MCF 10A (cell line): ENCODE results near the gene PIEZO1. TPM values are rescaled to one million over a fixed set of nuclear protein-coding genes. Genes with fewer than 3 reads are reported as not detected.

ENCODE experiments used
- BruUV-seq: library from RNA; stranded (reverse); fragments of 400-500 nt; replicated peaks from 2 replicates; lab custom pipeline; 2021; lab: Mats Ljungman, UMichigan
- CTCF ChIA-PET: fragments of 300-600 bp; sonication (Branson Sonifier 250); formaldehyde crosslinking; extraction: SDS; loops from one replicate; lab custom pipeline; 2021; ENCODE audit warnings: antibody characterized with exemption, inconsistent platforms; lab: Yijun Ruan, JAX
- POLR2A ChIA-PET: fragments of 300-600, 350-650 bp; sonication (Branson Sonifier 250); formaldehyde crosslinking; extraction: SDS; loops from one replicate; lab custom pipeline; 2020; ENCODE audit warnings: antibody characterized with exemption, inconsistent platforms; lab: Yijun Ruan, JAX
- DNase-seq: peaks from one replicate; pipeline ENCODE4 v3.0.0-alpha.2; 2018; ENCODE audit not compliant: unreplicated experiment
- H3K27ac Mint-ChIP-seq: one replicate; pipeline ENCODE4 v1.8.0; 2022; ENCODE audit warnings: mild to moderate bottlenecking, low read depth, mixed read lengths; ENCODE audit not compliant: unreplicated experiment
- H3K27me3 Mint-ChIP-seq: one replicate; pipeline ENCODE4 v1.8.0; 2022; ENCODE audit warnings: mixed read lengths; ENCODE audit not compliant: insufficient read depth, unreplicated experiment
- H3K36me3 Mint-ChIP-seq: one replicate; pipeline ENCODE4 v1.8.0; 2022; ENCODE audit warnings: mild to moderate bottlenecking, moderate library complexity, mixed read lengths; ENCODE audit not compliant: insufficient read depth, unreplicated experiment
- H3K4me1 Mint-ChIP-seq: one replicate; pipeline ENCODE4 v1.8.0; 2022; ENCODE audit warnings: mixed read lengths; ENCODE audit not compliant: insufficient read depth, unreplicated experiment
- H3K4me3 Mint-ChIP-seq: one replicate; pipeline ENCODE4 v1.8.0; 2022; ENCODE audit warnings: mild to moderate bottlenecking, moderate library complexity, mixed read lengths; ENCODE audit not compliant: unreplicated experiment
- H3K9me3 Mint-ChIP-seq: one replicate; pipeline ENCODE4 v1.8.0; 2022; ENCODE audit warnings: mixed read lengths; ENCODE audit not compliant: unreplicated experiment
- intact Hi-C: fragments of 100-400 bp; cut with micrococcal nuclease; formaldehyde crosslinking; loops from 2 replicates; pipeline ENCODE4 v1.14.1; 2022
- total RNA-seq: library from RNA; stranded (reverse); gene quantifications from 2 replicates; pipeline ENCODE4 v1.2.3, GENCODE V29; 2022
- TF ChIP-seq, protein P1 (sequence below): fragments of 200-600 bp; IDR thresholded peaks from one replicate; pipeline ENCODE4 v1.8.0; 2022; ENCODE audit warnings: antibody characterized with exemption, mild to moderate bottlenecking; ENCODE audit not compliant: unreplicated experiment

The PIEZO1 gene
- total RNA-seq, 1 experiment from 2014 or later, result 193 TPM

DNA sequence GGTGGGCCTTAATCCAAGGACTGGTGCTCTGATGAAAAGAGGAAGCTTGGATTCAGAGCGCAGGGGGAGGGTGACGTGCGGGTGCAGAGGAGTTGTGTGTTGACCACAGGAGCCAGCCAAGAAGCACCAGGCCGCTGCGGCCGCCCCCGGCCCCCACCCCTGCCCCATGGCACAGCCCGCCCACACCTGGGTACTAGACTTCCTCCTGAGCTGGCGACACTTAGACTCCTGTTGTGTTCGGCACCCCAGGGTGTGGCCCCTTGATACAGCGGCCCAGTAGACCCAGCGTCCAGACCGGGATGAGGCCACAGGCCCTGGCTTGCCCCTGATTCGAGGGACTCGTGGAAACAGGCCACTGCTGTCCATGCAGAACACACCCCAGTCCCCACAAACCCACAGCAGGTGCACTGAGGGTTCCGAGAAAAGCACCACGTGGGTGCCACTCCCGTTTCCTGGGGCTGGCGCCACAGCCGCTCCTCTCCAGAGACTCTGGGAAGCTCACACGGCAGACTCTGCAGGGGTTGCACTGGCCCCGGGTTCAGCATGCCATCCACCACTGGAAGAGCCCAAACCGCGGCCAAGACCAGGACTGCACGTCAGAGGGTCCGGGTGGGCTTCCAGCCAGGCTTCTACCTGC is 93.0 kb downstream of the PIEZO1 start:
- TF ChIP-seq, protein P1, sequence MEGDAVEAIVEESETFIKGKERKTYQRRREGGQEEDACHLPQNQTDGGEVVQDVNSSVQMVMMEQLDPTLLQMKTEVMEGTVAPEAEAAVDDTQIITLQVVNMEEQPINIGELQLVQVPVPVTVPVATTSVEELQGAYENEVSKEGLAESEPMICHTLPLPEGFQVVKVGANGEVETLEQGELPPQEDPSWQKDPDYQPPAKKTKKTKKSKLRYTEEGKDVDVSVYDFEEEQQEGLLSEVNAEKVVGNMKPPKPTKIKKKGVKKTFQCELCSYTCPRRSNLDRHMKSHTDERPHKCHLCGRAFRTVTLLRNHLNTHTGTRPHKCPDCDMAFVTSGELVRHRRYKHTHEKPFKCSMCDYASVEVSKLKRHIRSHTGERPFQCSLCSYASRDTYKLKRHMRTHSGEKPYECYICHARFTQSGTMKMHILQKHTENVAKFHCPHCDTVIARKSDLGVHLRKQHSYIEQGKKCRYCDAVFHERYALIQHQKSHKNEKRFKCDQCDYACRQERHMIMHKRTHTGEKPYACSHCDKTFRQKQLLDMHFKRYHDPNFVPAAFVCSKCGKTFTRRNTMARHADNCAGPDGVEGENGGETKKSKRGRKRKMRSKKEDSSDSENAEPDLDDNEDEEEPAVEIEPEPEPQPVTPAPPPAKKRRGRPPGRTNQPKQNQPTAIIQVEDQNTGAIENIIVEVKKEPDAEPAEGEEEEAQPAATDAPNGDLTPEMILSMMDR, result no peak
- H3K27ac Mint-ChIP-seq, result no peak overlapping the region
- BruUV-seq, result no TSS peak
- no peaks in the 10 kb centered on the region for H3K9me3 Mint-ChIP-seq
- H3K27me3 Mint-ChIP-seq, result peaks cover 14% of the 10 kb centered on the region
- CTCF ChIA-PET, result interaction anchor here (0.6 kb wide), 1 partner anchor 164 kb away, joined by 3 read pairs; no protein-coding TSS in a partner anchor
- DNase-seq, result no peak
- no peak overlapping the region for H3K4me3 Mint-ChIP-seq
- no peaks in the 10 kb centered on the region for H3K36me3 Mint-ChIP-seq
- intact Hi-C loops, result no loop called here
- no peaks in the 10 kb centered on the region for H3K4me1 Mint-ChIP-seq
- POLR2A ChIA-PET, result interaction anchor here (0.6 kb wide), 1 partner anchor 19 kb away, joined by 4 read pairs; no protein-coding TSS in a partner anchor

DNA sequence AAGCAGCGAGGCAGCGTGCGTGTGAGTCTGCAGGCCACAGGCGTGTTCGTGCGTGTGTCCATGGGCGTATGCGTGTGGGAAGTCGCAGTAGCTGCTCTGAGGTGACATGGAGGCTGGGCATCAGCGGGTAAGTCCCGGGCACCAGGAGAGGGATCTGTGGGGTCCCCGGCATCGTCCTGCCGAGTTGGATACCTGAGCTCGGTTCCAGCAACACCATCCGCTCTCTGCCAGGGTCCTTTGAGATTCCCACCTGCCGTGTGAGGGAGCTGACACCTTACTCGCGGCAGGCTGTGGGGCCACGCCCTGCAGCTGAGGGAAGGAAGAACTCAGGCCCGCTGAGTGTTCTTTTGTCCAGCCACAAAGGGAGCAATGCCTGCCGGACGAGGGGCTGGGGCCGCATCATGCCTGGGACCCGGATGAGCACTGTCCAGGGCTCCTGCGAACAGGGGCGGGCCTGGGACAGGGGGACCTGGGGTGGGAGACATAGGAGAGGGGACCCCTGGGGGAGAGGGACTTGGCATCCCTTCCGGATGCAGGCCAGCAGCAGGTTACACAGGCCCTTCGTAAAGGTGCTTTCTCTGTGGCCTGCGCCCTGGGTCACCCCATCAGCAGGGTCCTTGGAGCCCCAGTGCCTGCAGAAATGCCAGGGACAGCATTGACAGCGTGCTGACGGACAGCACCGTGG is 93.7 kb downstream of the PIEZO1 start:
- H3K36me3 Mint-ChIP-seq, result no peaks in the 10 kb centered on the region
- intact Hi-C loops, result no loop called here
- no peaks in the 10 kb centered on the region for H3K4me1 Mint-ChIP-seq
- ChIA-PET POLR2A (no interaction called here), CTCF (no interaction called here)
- no peak overlapping the region for H3K4me3 Mint-ChIP-seq
- H3K9me3 Mint-ChIP-seq, result no peaks in the 10 kb centered on the region
- DNase-seq, result no peak
- peaks cover 14% of the 10 kb centered on the region for H3K27me3 Mint-ChIP-seq
- no peak overlapping the region for H3K27ac Mint-ChIP-seq
- TF ChIP-seq, protein P1, result no peak
- BruUV-seq, result no TSS peak

DNA sequence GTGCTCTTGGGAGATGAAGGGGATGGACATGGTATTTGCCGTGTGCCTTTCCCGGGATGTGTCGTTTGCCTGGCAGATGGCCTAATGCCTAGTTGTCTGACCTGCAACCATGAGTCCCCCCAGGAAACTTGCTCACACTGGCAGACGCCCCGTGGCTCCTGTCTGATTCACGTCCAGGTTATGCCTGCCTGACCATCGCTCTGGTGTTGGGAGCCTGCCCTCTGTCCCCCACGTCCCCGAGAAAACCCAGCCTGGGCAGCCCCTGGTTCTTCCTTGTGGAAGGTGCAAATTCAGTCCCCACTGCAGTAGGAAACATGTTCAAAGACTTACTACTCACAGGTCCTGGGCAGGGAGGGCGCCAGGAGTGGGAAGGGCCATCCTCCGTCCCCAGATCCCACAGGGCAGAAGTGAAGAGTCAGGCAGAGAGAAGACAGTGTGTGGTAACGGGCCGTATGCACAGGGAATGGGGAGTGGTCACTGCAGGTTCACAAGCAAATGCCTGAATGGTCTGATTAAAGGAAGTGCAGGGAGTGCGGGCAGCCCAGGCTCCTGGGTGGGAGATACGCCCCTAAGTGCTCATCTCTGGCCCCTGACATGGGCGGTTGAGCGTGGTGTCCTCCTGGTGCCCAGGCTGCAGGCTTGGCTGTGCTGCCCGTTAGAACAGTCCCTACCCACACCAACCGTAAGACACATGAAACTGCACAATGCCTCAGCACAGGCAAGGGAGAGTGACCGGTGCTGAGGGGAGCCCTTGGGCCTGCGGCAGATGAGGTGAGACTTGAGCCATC is 94.5 kb downstream of the PIEZO1 start:
- Mint-ChIP-seq H3K4me1 (no peaks in the 10 kb centered on the region), H3K4me3 (no peak overlapping the region), H3K36me3 (no peaks in the 10 kb centered on the region), H3K9me3 (no peaks in the 10 kb centered on the region), H3K27ac (no peak overlapping the region), H3K27me3 (peaks cover 14% of the 10 kb centered on the region)
- POLR2A ChIA-PET, result no interaction called here
- TF ChIP-seq, protein P1, result no peak
- no peak for DNase-seq
- CTCF ChIA-PET, result no interaction called here
- no TSS peak for BruUV-seq
- intact Hi-C loops, result no loop called here
